Epithelial cell of prostate (primary cell): ENCODE measurements around the gene ANKS1B.
A peak's percentile ranks its signal among the peaks of the same experiment; 100 is the strongest.
"Not testable (repeated sequence)": the region's sequence is repeated elsewhere in the genome, so short reads cannot be mapped to it uniquely, and the experiment has no call there.

Experiments used
- DNase-seq: peaks from one replicate; pipeline ENCODE4 v3.0.0-alpha.2; 2011; ENCODE audit warnings: low read depth, low spot score
- H3K27ac ChIP-seq: fragments of 450-650 bp; 2 replicates; pipeline ENCODE4 v1.5.1; 2017; ENCODE audit warnings: mild to moderate bottlenecking

ANKS1B gene

GRCh38 chr12:99332936-99333591, 651.7 kb downstream of the ANKS1B start:
- no peak overlapping the region for H3K27ac ChIP-seq
- no peak for DNase-seq

- DNase-seq = no peak
- H3K27ac ChIP-seq = no peak overlapping the region
These were observed 654.5 kb downstream of the ANKS1B start for GRCh38 chr12:99330216-99330615.

GRCh38 chr12:99321210-99321609, 663.5 kb downstream of the ANKS1B start:
- H3K27ac ChIP-seq, DNase-seq: not testable (repeated sequence)

GRCh38 chr12:99311373-99311772, 673.4 kb downstream of the ANKS1B start:
- no peak overlapping the region for H3K27ac ChIP-seq
- DNase-seq = no peak

GRCh38 chr12:99309812-99310211, 674.9 kb downstream of the ANKS1B start:
- no peak overlapping the region for H3K27ac ChIP-seq
- no peak for DNase-seq

- DNase-seq = no peak
- no peak overlapping the region for H3K27ac ChIP-seq
These were observed 681.9 kb downstream of the ANKS1B start for GRCh38 chr12:99302874-99303273.

GRCh38 chr12:99287136-99287535, 697.6 kb downstream of the ANKS1B start:
- DNase-seq = no peak

GRCh38 chr12:99284161-99284560, 700.6 kb downstream of the ANKS1B start:
- H3K27ac ChIP-seq = no peak overlapping the region
- DNase-seq = no peak

More at GRCh38 chr12:99287136-99287535, 697.6 kb downstream of the ANKS1B start:
- no peak overlapping the region for H3K27ac ChIP-seq

GRCh38 chr12:99282624-99283023, 702.1 kb downstream of the ANKS1B start:
- no peak overlapping the region for H3K27ac ChIP-seq
- no peak for DNase-seq

- H3K27ac ChIP-seq = no peak overlapping the region
- no peak for DNase-seq
These were observed 702.6 kb downstream of the ANKS1B start for GRCh38 chr12:99282086-99282485.

- DNase-seq = no peak
- no peak overlapping the region for H3K27ac ChIP-seq
These were observed 703.5 kb downstream of the ANKS1B start for GRCh38 chr12:99281277-99281676.

GRCh38 chr12:99278899-99279298, 705.8 kb downstream of the ANKS1B start:
- no peak overlapping the region for H3K27ac ChIP-seq
- no peak for DNase-seq

- DNase-seq = no peak
These were observed 707.0 kb downstream of the ANKS1B start for GRCh38 chr12:99277591-99278379.

GRCh38 chr12:99271071-99271470, 713.7 kb downstream of the ANKS1B start:
- peak; percentile 26 for DNase-seq
- H3K27ac ChIP-seq = no peak overlapping the region

More at GRCh38 chr12:99277591-99278379, 707.0 kb downstream of the ANKS1B start:
- H3K27ac ChIP-seq = no peak overlapping the region

GRCh38 chr12:99267038-99267437, 717.7 kb downstream of the ANKS1B start:
- H3K27ac ChIP-seq = no peak overlapping the region
- no peak for DNase-seq

- DNase-seq = no peak
- H3K27ac ChIP-seq = no peak overlapping the region
These were observed 719.1 kb downstream of the ANKS1B start for GRCh38 chr12:99265648-99266047.

- H3K27ac ChIP-seq = no peak overlapping the region
- no peak for DNase-seq
These were observed 723.5 kb downstream of the ANKS1B start for GRCh38 chr12:99261256-99261655.

- H3K27ac ChIP-seq = no peak overlapping the region
- no peak for DNase-seq
These were observed 724.2 kb downstream of the ANKS1B start for GRCh38 chr12:99260456-99260996.

- H3K27ac ChIP-seq = no peak overlapping the region
- DNase-seq = no peak
These were observed 725.4 kb downstream of the ANKS1B start for GRCh38 chr12:99259040-99259934.

GRCh38 chr12:99257672-99258071, 727.1 kb downstream of the ANKS1B start:
- H3K27ac ChIP-seq = no peak overlapping the region

More at GRCh38 chr12:99257672-99258071, 727.1 kb downstream of the ANKS1B start:
- DNase-seq = no peak
